HG02763 (cell line): ENCODE results near the gene FAM227A.
A peak's percentile ranks its signal among the peaks of the same experiment; 100 is the strongest.

Source experiments
- ATAC-seq: cut with Tn5 transposase; IDR thresholded peaks from one replicate; pipeline ENCODE4 v1.9.1; 2021; ENCODE audit warnings: mild to moderate bottlenecking, moderate library complexity; ENCODE audit not compliant: unreplicated experiment

The FAM227A gene

GRCh38 chr22:38656256-38657044 is at the start of gene FAM227A, which contains the start of gene CBY1:
Gene FAM227A, minus strand, starts transcription at chr22:38656392. Its CDS starts 6,224 bp downstream, at chr22:38650168.
Gene CBY1, plus strand, starts transcription at chr22:38656638. Its CDS starts 11,417 bp downstream, at chr22:38668055.
- ATAC-seq: peak; percentile 76

- peak; percentile 71 for ATAC-seq
Measured at GRCh38 chr22:38705235-38706100, 49.3 kb upstream of the FAM227A start, which contains the start of gene GTPBP1. Gene GTPBP1, plus strand, starts transcription at chr22:38705944. Its CDS starts 12 bp downstream, at chr22:38705956.

- ATAC-seq: no peak
Measured at GRCh38 chr22:38704654-38705234, 48.6 kb upstream of the FAM227A start.

- peak; percentile 39 for ATAC-seq
Measured at GRCh38 chr22:38700789-38701628, 44.8 kb upstream of the FAM227A start, which contains the start of gene JOSD1. Gene JOSD1, minus strand, starts transcription at chr22:38700943. Its CDS starts 956 bp downstream, at chr22:38699987.

GRCh38 chr22:38700270-38700788 is 44.1 kb upstream of the FAM227A start:
- no peak for ATAC-seq

GRCh38 chr22:38699784-38700183 is 43.6 kb upstream of the FAM227A start:
- ATAC-seq: no peak

GRCh38 chr22:38699143-38699542 is 43.0 kb upstream of the FAM227A start:
- ATAC-seq: no peak

GRCh38 chr22:38698407-38699094 is 42.4 kb upstream of the FAM227A start:
- no peak for ATAC-seq

- ATAC-seq: no peak
Measured at GRCh38 chr22:38697425-38698089, 41.4 kb upstream of the FAM227A start.

GRCh38 chr22:38696606-38697424 is 40.6 kb upstream of the FAM227A start:
- no peak for ATAC-seq

GRCh38 chr22:38694940-38695339 is 38.7 kb upstream of the FAM227A start:
- no peak for ATAC-seq

- no peak for ATAC-seq
Measured at GRCh38 chr22:38694049-38694448, 37.9 kb upstream of the FAM227A start.

- no peak for ATAC-seq
Measured at GRCh38 chr22:38689651-38690050, 33.5 kb upstream of the FAM227A start.

- no peak for ATAC-seq
Measured at GRCh38 chr22:38685761-38686160, 29.6 kb upstream of the FAM227A start.

- ATAC-seq: no peak
Measured at GRCh38 chr22:38684895-38685294, 28.7 kb upstream of the FAM227A start.

- ATAC-seq: peak; percentile 91
Measured at GRCh38 chr22:38681582-38682335, 25.6 kb upstream of the FAM227A start, which contains the start of gene TOMM22. Gene TOMM22, plus strand, starts transcription at chr22:38681957. Its CDS starts 22 bp downstream, at chr22:38681979.

- ATAC-seq: no peak
Measured at GRCh38 chr22:38675833-38676232, 19.6 kb upstream of the FAM227A start.
